Mononuclear cell (primary cell): ENCODE data around the gene USF2. TPM values are rescaled to one million over a fixed set of nuclear protein-coding genes. Genes with fewer than 3 reads are reported as not detected.
A peak's percentile ranks its signal among the peaks of the same experiment; 100 is the strongest.
"Not testable (repeated sequence)": the region's sequence is repeated elsewhere in the genome, so short reads cannot be mapped to it uniquely, and the experiment has no call there.

ENCODE experiments used
- H3K27me3 ChIP-seq: 2 replicates; pipeline ENCODE4 v1.6.0; 2011; ENCODE audit warnings: low read length, control low read depth; ENCODE audit not compliant: insufficient read depth
- H3K4me1 ChIP-seq: 2 replicates; pipeline ENCODE4 v1.5.1; 2011; ENCODE audit warnings: mild to moderate bottlenecking, low read length, control low read depth; ENCODE audit not compliant: insufficient read depth
- H3K4me3 ChIP-seq: 2 replicates; pipeline ENCODE4 v1.5.1; 2011; ENCODE audit warnings: mild to moderate bottlenecking, low read length, moderate library complexity
- H3K9me3 ChIP-seq: 2 replicates; pipeline ENCODE4 v1.5.1; 2011; ENCODE audit warnings: low read depth, mild to moderate bottlenecking, control low read depth, low read length
- total RNA-seq: library from RNA; depleted of rRNA; stranded (reverse); fragments of >200 nt; gene quantifications from one replicate; pipeline ENCODE4 v1.2.3, GENCODE V29; 2012

Gene USF2
- total RNA-seq, 1 donor: 117 TPM

GRCh38 chr19:35231956-35232645 is 36.7 kb upstream of the USF2 start:
- H3K9me3 ChIP-seq: no peaks in the 10 kb centered on the region
- no peak overlapping the region for H3K4me3 ChIP-seq
- no peaks in the 10 kb centered on the region for H3K27me3 ChIP-seq

DNA sequence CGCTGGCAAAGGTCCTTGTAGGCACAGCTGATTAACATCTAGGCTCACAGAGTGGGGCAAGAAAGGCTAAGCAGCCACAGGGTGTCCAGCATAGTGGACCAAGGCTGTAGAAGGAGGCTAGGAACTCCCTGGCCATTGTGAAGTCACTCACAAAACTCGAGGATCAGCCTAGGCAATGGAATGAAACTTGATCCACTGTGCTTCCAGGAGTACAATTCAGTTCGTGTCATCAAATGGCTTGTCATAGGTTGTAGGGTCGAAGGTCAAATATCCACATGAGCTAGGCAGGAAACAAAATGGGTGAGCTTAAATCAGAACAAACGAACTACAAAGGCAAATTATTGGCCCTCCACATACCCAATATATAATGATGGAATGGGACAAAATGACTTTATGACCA is 35.9 kb upstream of the USF2 start:
- Histone ChIP-seq H3K9me3 (no peaks in the 10 kb centered on the region), H3K27me3 (no peaks in the 10 kb centered on the region), H3K4me1 (no peaks in the 10 kb centered on the region), H3K4me3 (no peak overlapping the region)

More at GRCh38 chr19:35231956-35232645, 36.7 kb upstream of the USF2 start:
- H3K4me1 ChIP-seq: no peaks in the 10 kb centered on the region

- Histone ChIP-seq H3K4me1 (peaks cover 15% of the 10 kb centered on the region), H3K9me3 (peaks cover 3% of the 10 kb centered on the region), H3K27me3 (no peaks in the 10 kb centered on the region), H3K4me3 (no peak overlapping the region)
Observed at GRCh38 chr19:35236638-35237400, 31.9 kb upstream of the USF2 start.

- peaks cover 15% of the 10 kb centered on the region for H3K4me1 ChIP-seq
- not testable (repeated sequence) for H3K9me3 ChIP-seq, H3K4me3 ChIP-seq, H3K27me3 ChIP-seq
Observed at GRCh38 chr19:35239597-35239996, 29.2 kb upstream of the USF2 start.

DNA sequence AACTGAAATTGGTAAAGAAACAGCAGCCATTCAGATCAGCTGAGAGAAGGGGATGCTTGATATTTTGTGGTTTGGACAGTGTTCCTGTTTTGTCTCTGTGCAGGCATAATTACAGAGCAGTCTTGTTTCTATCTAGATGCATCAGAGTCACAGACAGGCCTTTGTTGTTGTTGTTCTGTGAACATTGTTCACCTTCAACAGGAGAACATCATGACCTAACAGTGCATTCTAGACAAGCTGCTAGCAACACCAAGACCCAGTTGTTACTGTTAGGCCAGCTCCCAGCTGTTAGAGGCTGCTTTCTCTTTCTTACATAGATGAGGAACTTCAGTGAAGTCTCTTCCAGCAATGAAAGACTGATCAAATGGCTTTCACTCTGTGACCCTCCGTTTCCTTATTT is 28.4 kb upstream of the USF2 start:
- H3K4me3 ChIP-seq: no peak overlapping the region
- peaks cover 7% of the 10 kb centered on the region for H3K9me3 ChIP-seq
- peaks cover 15% of the 10 kb centered on the region for H3K4me1 ChIP-seq
- H3K27me3 ChIP-seq: peaks cover 7% of the 10 kb centered on the region

DNA sequence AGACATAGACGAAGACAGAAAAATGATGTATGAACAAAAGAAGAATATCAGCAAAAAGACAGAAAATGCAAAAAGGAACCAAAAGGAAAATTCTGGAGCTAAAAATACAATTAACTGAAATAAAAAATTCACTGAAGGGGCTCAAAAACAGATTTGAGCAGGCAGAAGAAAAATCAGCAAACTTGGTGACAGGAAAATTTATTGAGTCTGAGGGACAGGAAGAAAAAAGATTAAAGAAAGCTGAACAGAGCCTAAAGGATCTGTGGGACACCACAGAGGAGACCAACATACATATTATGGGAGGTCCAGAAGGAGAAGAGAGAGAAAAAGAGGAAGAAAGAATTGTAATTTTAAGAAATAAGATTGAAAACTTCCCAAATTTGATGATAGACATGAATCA is 27.3 kb upstream of the USF2 start:
- H3K4me3 ChIP-seq: no peak overlapping the region
- peaks cover 15% of the 10 kb centered on the region for H3K4me1 ChIP-seq
- H3K27me3 ChIP-seq: peaks cover 12% of the 10 kb centered on the region
- peaks cover 7% of the 10 kb centered on the region for H3K9me3 ChIP-seq

DNA sequence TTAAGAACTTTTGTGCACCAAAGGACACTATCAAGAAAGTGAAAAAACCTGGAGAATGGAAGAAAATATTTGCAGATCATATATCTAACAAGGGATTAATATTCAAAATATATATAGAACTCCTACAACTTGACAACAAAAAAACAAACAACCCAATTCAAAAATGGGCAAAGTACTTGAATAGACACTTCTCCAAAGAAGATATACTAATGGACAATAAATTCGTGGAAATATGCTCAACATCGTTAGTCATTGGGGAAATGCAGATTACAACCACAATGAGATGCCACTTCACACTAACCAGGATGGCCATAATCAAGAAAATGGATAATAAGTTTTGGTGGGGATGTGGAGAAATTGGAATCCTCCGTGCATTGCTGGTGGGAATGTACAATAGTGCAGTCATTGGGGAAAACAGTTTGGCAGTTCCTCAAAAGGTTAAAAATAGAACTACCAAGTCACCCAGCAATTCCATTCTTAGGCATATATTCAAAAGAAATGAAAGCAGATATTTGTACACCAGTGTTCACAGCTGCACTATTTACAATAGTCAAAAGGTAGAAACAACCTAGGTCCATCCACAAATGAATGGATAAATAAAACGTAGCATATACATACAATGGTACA is 22.2 kb upstream of the USF2 start:
- no peak overlapping the region for H3K4me3 ChIP-seq
- H3K9me3 ChIP-seq: peaks cover 6% of the 10 kb centered on the region
- peaks cover 47% of the 10 kb centered on the region for H3K27me3 ChIP-seq
- peaks cover 24% of the 10 kb centered on the region for H3K4me1 ChIP-seq

DNA sequence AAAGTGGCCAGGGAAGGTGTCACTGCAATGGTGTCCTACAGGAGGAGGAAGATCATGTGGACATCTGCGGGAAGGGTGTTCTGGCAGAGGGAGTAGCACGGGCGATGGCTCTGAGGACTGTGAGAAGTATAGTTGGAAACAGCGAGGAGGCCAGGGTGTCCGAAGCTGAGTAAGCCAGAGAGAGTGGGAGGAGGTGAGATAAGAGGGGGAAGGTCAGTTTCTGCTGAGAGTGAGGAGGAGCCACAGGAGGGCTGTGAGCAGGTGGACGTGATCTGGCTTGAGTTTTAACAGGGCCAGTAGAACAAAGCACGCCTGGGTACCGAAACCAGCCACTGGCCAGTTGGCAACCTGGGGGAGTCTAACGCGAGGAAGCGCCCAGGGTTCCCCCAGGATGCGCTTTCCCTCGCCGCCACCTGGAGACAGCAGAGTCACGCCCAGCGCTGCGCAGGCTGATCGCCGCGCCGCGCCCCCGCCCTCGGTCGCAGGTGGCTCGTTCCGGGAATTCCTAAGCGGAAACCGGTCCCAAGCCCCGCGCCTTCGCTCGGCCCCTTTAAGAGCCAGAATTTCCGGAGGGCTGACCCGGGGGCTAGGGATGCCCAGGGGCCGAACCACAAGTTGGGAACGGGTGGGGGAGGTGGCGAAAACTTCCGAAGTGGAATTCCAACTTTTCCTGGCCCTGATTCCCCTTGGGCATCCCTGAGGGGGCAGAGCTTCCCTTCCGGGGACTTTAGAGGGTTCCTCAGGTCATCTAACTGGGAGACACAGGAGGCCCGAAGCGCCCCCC is 21.0 kb upstream of the USF2 start:
- Histone ChIP-seq H3K4me3 (peak overlapping the region; percentile 47), H3K4me1 (peaks cover 24% of the 10 kb centered on the region), H3K9me3 (no peaks in the 10 kb centered on the region), H3K27me3 (peaks cover 47% of the 10 kb centered on the region)

DNA sequence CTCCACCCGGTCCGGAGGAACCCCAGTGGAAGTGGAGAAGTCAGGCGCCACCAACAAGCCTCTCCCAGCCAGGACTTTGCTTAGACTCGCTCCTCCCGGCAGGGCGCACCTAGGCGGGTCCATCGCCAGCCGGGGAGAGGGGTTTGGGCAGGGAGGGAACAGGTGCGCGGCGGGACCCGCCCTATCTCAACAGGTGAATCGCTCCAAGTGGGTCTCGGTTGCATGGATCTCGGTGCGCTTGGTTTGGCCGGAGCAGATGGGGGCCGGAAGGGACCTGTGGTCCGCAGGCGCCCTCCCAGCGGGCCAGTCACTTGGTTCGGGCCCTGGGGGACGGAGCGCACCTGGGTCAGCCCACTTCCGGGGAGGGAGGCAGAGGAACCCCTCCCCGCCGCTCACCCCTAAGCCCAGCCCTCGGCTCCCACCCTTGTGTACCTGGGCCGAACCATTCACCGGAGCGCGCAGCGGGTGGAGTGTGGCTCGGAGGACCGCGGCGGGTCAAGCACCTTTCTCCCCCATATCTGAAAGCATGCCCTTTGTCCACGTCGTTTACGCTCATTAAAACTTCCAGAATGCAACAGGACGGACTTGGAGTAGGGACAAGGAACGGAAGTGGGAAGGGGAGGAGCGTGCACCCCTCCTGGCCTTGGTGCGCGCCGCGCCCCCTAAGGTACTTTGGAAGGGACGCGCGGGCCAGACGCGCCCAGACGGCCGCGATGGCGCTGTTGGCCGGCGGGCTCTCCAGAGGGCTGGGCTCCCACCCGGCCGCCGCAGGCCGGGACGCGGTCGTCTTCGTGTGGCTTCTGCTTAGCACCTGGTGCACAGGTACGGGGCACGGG is 20.2 kb upstream of the USF2 start, which contains the start of gene LSR:
LSR (plus strand) TSS at position 693 of the 836 bp plus-strand sequence; CDS start at position 714, 21 bp downstream.
- peaks cover 24% of the 10 kb centered on the region for H3K4me1 ChIP-seq
- no peaks in the 10 kb centered on the region for H3K9me3 ChIP-seq
- H3K4me3 ChIP-seq: peak within 1 kb of the TSS; percentile 47
- peaks cover 41% of the 10 kb centered on the region for H3K27me3 ChIP-seq

GRCh38 chr19:35249146-35249847 is 19.5 kb upstream of the USF2 start:
- H3K4me3 ChIP-seq: peak overlapping the region; percentile 47
- H3K27me3 ChIP-seq: peaks cover 39% of the 10 kb centered on the region
- H3K9me3 ChIP-seq: no peaks in the 10 kb centered on the region
- H3K4me1 ChIP-seq: peaks cover 24% of the 10 kb centered on the region

DNA sequence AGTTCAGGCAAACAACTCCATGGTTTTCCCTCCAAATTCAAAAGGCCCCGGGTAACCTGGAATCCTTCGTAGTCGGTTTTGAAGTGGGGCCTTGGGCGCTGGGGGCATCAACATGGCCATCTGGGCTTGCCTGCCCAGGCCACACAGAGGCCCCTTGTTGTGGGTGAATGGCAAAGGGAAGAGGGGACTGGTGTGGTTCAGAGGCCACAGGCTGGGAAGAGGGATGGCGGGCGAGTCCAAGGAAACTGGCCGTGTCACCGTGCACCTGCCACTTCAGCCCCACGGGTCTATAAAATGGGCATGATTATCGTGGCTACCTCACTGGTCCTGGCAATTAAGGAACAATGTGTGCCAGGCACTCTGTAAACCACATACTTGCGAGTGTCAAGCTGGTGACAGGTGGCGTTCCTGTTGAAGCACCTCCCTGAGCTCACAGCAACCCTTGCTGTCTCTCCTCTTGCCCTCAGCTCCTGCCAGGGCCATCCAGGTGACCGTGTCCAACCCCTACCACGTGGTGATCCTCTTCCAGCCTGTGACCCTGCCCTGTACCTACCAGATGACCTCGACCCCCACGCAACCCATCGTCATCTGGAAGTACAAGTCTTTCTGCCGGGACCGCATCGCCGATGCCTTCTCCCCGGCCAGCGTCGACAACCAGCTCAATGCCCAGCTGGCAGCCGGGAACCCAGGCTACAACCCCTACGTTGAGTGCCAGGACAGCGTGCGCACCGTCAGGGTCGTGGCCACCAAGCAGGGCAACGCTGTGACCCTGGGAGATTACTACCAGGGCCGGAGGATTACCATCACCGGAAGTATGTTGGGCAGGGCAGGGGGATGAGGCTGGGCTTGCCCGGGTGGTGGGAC is 18.7 kb upstream of the USF2 start:
- H3K9me3 ChIP-seq: no peaks in the 10 kb centered on the region
- H3K27me3 ChIP-seq: peaks cover 39% of the 10 kb centered on the region
- no peak overlapping the region for H3K4me3 ChIP-seq
- H3K4me1 ChIP-seq: peaks cover 24% of the 10 kb centered on the region

DNA sequence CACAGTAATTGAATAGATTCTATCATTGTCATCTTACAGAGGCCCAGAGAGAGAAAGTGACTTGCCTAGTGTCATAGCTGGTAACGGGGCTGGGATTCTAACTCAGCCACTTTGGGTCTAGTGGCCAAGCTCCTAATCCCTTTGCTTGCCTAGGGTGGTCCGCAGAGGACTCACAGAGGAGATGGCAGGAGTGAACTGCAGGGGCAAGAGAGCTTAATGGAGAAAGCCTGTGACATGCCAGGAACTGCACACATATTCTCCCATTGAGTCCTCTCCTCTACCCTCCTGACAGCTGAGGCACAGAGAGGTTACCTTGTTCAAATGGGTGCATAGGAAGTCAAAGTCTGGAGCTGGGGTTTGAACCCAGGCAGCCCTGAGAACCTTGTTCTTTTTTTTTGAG is 17.3 kb upstream of the USF2 start:
- Histone ChIP-seq H3K4me3 (no peak overlapping the region), H3K27me3 (peaks cover 34% of the 10 kb centered on the region), H3K9me3 (no peaks in the 10 kb centered on the region), H3K4me1 (peaks cover 24% of the 10 kb centered on the region)
